ENCODE results near the gene PLD5.

DNA sequence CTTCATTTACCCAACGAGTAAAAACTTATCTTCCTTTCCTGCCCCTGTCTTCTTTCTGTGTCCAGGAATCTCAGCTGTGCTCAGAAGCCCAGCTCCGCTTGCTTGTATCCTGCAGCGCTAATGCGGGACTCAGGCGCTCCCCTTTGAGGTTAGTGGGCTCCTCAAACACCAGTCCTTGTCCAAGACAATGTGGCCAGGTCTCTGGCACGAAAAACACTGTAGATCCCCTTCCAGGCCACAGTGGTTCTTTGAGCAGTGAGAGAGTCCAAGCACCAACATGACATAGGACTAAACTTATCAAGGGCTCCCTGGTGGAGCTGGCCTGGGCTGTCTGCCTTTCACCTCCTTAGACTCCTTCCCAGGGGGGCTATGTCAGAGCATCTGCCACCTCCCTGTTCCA, 53.7 kb downstream of the PLD5 start:
- no peak for TF ChIP-seq EZH2 (IDR thresholded peaks at IDR 0.05; ENCODE audit: borderline replicate concordance, low read length)
- no peak for TF ChIP-seq CTCF (IDR thresholded peaks at IDR 0.05; ENCODE audit: low read length)

All from OCI-LY1 (cell line).